SK-N-SH (cell line): ENCODE results near the gene SPTLC1. TPM values are rescaled to one million over a fixed set of nuclear protein-coding genes. Genes with fewer than 3 reads are reported as not detected.

Experiments
- CTCF ChIA-PET: fragments of 300-600, 350-600 bp; formaldehyde crosslinking; extraction: SDS; loops from one replicate; lab custom pipeline; 2021; lab: Yijun Ruan, JAX
- POLR2A ChIA-PET: fragments of 350-600 bp; sonication (Branson Sonifier 250); formaldehyde crosslinking; extraction: SDS; loops from one replicate; lab custom pipeline; 2020; ENCODE audit warnings: antibody characterized with exemption, inconsistent platforms; lab: Yijun Ruan, JAX
- DNase-seq: peaks from one replicate; pipeline ENCODE4 v3.0.0; 2012
- H2AFZ ChIP-seq: fragments of 200-600 bp; sonication (generic); 2 replicates; pipeline ENCODE4 v1.8.1; 2016; ENCODE audit warnings: antibody characterized with exemption, mild to moderate bottlenecking, low read depth
- H3F3A ChIP-seq: fragments of 200-600 bp; sonication (generic); replicated peaks from 2 replicates; pipeline ENCODE3; 2016; ENCODE audit warnings: antibody characterized with exemption, mild to moderate bottlenecking; ENCODE audit not compliant: insufficient read depth
- H3K27ac ChIP-seq, 2 experiments: fragments of 200-500 bp in 1 of 2; fragments of 200-600 bp in 1 of 2; sonication (Bioruptor generic) in 1 of 2; sonication (generic), shearing (Covaris generic) in 1 of 2; 2 replicates each; pipeline versions ENCODE4 v1.5.1 to v1.6.1; 2014 to 2016; ENCODE audit warnings: low read depth in 2 of 2, inconsistent platforms in 1 of 2, low read length in 1 of 2, mild to moderate bottlenecking in 1 of 2, mixed read lengths in 1 of 2
- H3K27me3 ChIP-seq: fragments of 200-600 bp; sonication (generic), shearing (Covaris generic); 2 replicates; pipeline ENCODE4 v1.6.1; 2016; ENCODE audit warnings: mixed run types; ENCODE audit not compliant: insufficient read depth
- H3K36me3 ChIP-seq, 2 experiments: fragments of 200-500 bp in 1 of 2; fragments of 200-600 bp in 1 of 2; sonication (Bioruptor generic) in 1 of 2; sonication (generic) in 1 of 2; replicated peaks in 1 of 2; 2 replicates each; pipeline versions ENCODE3 to v1.5.1; 2014 to 2016; ENCODE audit warnings: low read length in 1 of 2, mild to moderate bottlenecking in 1 of 2; ENCODE audit not compliant: insufficient read depth in 2 of 2, control insufficient read depth in 1 of 2
- H3K4me1 ChIP-seq, 2 experiments: fragments of 200-500 bp in 1 of 2; fragments of 200-600 bp in 1 of 2; sonication (Bioruptor generic) in 1 of 2; sonication (generic), shearing (Covaris generic) in 1 of 2; 2 replicates each; pipeline versions ENCODE4 v1.5.1 to v1.6.1; 2014 to 2016; ENCODE audit warnings: low read depth in 1 of 2, low read length in 1 of 2, mixed run types in 1 of 2; ENCODE audit not compliant: insufficient read depth in 2 of 2, control insufficient read depth in 1 of 2
- H3K4me2 ChIP-seq: fragments of 200-600 bp; sonication (generic), shearing (Covaris generic); 2 replicates; pipeline ENCODE4 v1.6.1; 2017; ENCODE audit warnings: mixed run types
- H3K4me3 ChIP-seq, 2 experiments: fragments of 200-500 bp in 1 of 2; fragments of 200-600 bp in 1 of 2; sonication (Bioruptor generic) in 1 of 2; sonication (generic), shearing (Covaris generic) in 1 of 2; 2 replicates each; pipeline versions ENCODE4 v1.5.1 to v1.8.1; 2014 to 2016; ENCODE audit warnings: low read depth in 2 of 2, inconsistent platforms in 1 of 2, low read length in 1 of 2, mild to moderate bottlenecking in 1 of 2, mixed read lengths in 1 of 2, moderate library complexity in 1 of 2
- H3K79me2 ChIP-seq: fragments of 200-600 bp; sonication (generic); 2 replicates; pipeline ENCODE4 v1.8.1; 2017; ENCODE audit warnings: mild to moderate bottlenecking; ENCODE audit not compliant: insufficient read depth
- H3K9ac ChIP-seq: fragments of 200-600 bp; sonication (generic); 2 replicates; pipeline ENCODE4 v1.6.1; 2017; ENCODE audit warnings: mixed run types
- H3K9me2 ChIP-seq: fragments of 200-600 bp; sonication (generic); 2 replicates; pipeline ENCODE4 v1.6.1; 2017; ENCODE audit warnings: mixed run types
- H3K9me3 ChIP-seq: fragments of 200-600 bp; sonication (generic); 2 replicates; pipeline ENCODE4 v1.6.1; 2017; ENCODE audit warnings: mixed run types, mild to moderate bottlenecking, moderate library complexity
- H4K20me1 ChIP-seq: fragments of 200-600 bp; sonication (generic); 2 replicates; pipeline ENCODE4 v1.6.1; 2017; ENCODE audit warnings: mild to moderate bottlenecking, mixed run types; ENCODE audit not compliant: insufficient read depth
- EZH2phosphoT487 ChIP-seq: fragments of 200-600 bp; sonication (generic); IDR thresholded peaks from 2 replicates; pipeline ENCODE4 v1.6.1; 2017; ENCODE audit warnings: low read depth, mixed run types, mild to moderate bottlenecking, antibody characterized with exemption, moderate library complexity, borderline replicate concordance
- FOSL2 ChIP-seq: IDR thresholded peaks from 2 replicates; pipeline ENCODE4 v1.4.0; 2012; ENCODE audit warnings: low read depth, mild to moderate bottlenecking, moderate library complexity, borderline replicate concordance
- FOXJ3 ChIP-seq: sonication (generic); formaldehyde crosslinking; IDR thresholded peaks from 2 replicates; pipeline ENCODE4 v1.5.1; 2020; ENCODE audit warnings: mild to moderate bottlenecking, missing genetic modification reagents
- GATA2 ChIP-seq: sonication (generic); formaldehyde crosslinking; IDR thresholded peaks from 2 replicates; pipeline ENCODE4 v1.5.0; 2020; ENCODE audit warnings: mild to moderate bottlenecking, missing genetic modification reagents
- IRF3 ChIP-seq: fragments of 150-350 bp; IDR thresholded peaks from 2 replicates; pipeline ENCODE4 v1.6.1; 2016; ENCODE audit warnings: mild to moderate bottlenecking, low read depth, low read length
- PBX3 ChIP-seq: IDR thresholded peaks from 2 replicates; pipeline ENCODE4; 2012
- RAD21 ChIP-seq: IDR thresholded peaks from 2 replicates; pipeline ENCODE4 v1.6.1; 2012; ENCODE audit warnings: mild to moderate bottlenecking, low read length
- REST ChIP-seq: IDR thresholded peaks from 2 replicates; pipeline ENCODE4 v1.6.1; 2012; ENCODE audit warnings: mild to moderate bottlenecking, low read depth, low read length, moderate library complexity
- RFX5 ChIP-seq: IDR thresholded peaks from 2 replicates; pipeline ENCODE4 v1.6.1; 2012; ENCODE audit warnings: mild to moderate bottlenecking, improper control_type of control experiment, low read length
- TAF1 ChIP-seq: IDR thresholded peaks from 2 replicates; pipeline ENCODE4 v1.6.1; 2012; ENCODE audit warnings: low read depth, mild to moderate bottlenecking, low read length, moderate library complexity, borderline replicate concordance
- YY1 ChIP-seq: IDR thresholded peaks from 2 replicates; pipeline ENCODE4 v1.4.0; 2012; ENCODE audit warnings: low read depth, mild to moderate bottlenecking
- ZBTB33 ChIP-seq: IDR thresholded peaks from 2 replicates; pipeline ENCODE4 v1.4.0; 2012; ENCODE audit warnings: low read depth, borderline replicate concordance
- WGBS: methylation state at CpG from one replicate; pipeline ENCODE4 v1.1.6; 2017; ENCODE audit warnings: low lambda C conversion rate; 5-methylcytosine and 5-hydroxymethylcytosine counted together
- polyA plus RNA-seq, 3 experiments: library from polyadenylated mRNA; depleted of rRNA; stranded (reverse); fragments of >200 nt; gene quantifications; 2 replicates each; pipeline ENCODE4 v1.2.3, GENCODE V29; 2012

Gene SPTLC1
- polyA plus RNA-seq, 1 of the 3 experiments (the other 2 are of a cell fraction): 53.9 TPM

GRCh38 chr9:92032891-92033290, 82.3 kb downstream of the SPTLC1 start:
- no peaks in the 10 kb centered on the region for H3K9me2 ChIP-seq
- no peak overlapping the region for H3K9ac ChIP-seq
- POLR2A ChIA-PET: no interaction called here
- no peak overlapping the region for H2AFZ ChIP-seq
- H3K4me1 ChIP-seq: peaks cover 0 to 8% of the 10 kb centered on the region in 2 experiments; a peak in 1 of 4 replicates
- 89% methylated on average over 4 of the region's 5 CpGs for WGBS
- H3K27ac ChIP-seq: no peak overlapping the region
- no peak overlapping the region for H3K4me3 ChIP-seq
- no peak overlapping the region for H3K4me2 ChIP-seq
- no peaks in the 10 kb centered on the region for H3F3A ChIP-seq
- CTCF ChIA-PET: interaction anchor here (0.9 kb wide), 1 partner anchor 9 kb away, joined by 3 read pairs; no protein-coding TSS in a partner anchor
- no peak for DNase-seq
- no peaks in the 10 kb centered on the region for H3K79me2 ChIP-seq
- peaks cover 35 to 65% of the 10 kb centered on the region in 2 experiments for H3K36me3 ChIP-seq
- H4K20me1 ChIP-seq: no peaks in the 10 kb centered on the region
- no peak for TF ChIP-seq RFX5
- TF ChIP-seq IRF3: no peak
- no peak for TF ChIP-seq ZBTB33
- no peak for TF ChIP-seq FOSL2
- TF ChIP-seq GATA2 (CRISPR knock-in tag): no peak
- TF ChIP-seq EZH2phosphoT487: no peak
- no peak for TF ChIP-seq FOXJ3
- TF ChIP-seq PBX3: no peak
- no peak for TF ChIP-seq TAF1
- no peak for TF ChIP-seq RAD21
- no peak for TF ChIP-seq REST
- TF ChIP-seq YY1: no peak
- no peaks in the 10 kb centered on the region for H3K9me3 ChIP-seq
- H3K27me3 ChIP-seq: no peaks in the 10 kb centered on the region
